Ascending aorta (tissue), 2 donors: ENCODE measurements around the gene DNAJC17. TPM values are rescaled to one million over a fixed set of nuclear protein-coding genes. Genes with fewer than 3 reads are reported as not detected.

Experiments
- DNase-seq, 2 donors: peaks; one replicate each; pipeline ENCODE4 v3.0.0-alpha.2; 2019; ENCODE audit warnings: low spot score in 2 of 2
- H3K27ac ChIP-seq, 2 donors: fragments of 200-600 bp; sonication (generic); one replicate each; pipeline ENCODE4 v1.5.1; 2016 to 2017; ENCODE audit warnings: mild to moderate bottlenecking in 1 of 2
- H3K27me3 ChIP-seq: fragments of 200-600 bp; sonication (generic); one replicate; pipeline ENCODE4 v1.5.1; 2017
- H3K36me3 ChIP-seq, 2 donors: fragments of 200-600 bp; sonication (generic); one replicate each; pipeline ENCODE4 v1.5.1; 2016
- H3K4me1 ChIP-seq, 2 donors: fragments of 200-600 bp; sonication (generic); one replicate each; pipeline ENCODE4 v1.5.1; 2016 to 2017; ENCODE audit warnings: mild to moderate bottlenecking in 1 of 2
- H3K4me3 ChIP-seq, 2 donors: fragments of 200-600 bp; sonication (generic); one replicate each; pipeline ENCODE4 v1.5.1; 2016 to 2017; ENCODE audit warnings: mild to moderate bottlenecking in 1 of 2
- H3K9me3 ChIP-seq, 2 donors: fragments of 200-600 bp; sonication (generic); one replicate each; pipeline ENCODE4 v1.5.1; 2016
- CTCF ChIP-seq, 3 experiments: fragments of 200-600 bp in 2 of 3; fragments of 450-650 bp in 1 of 3; sonication (generic) in 2 of 3; IDR thresholded peaks; one replicate each; pipeline ENCODE4 v1.5.1; 2016 to 2019; ENCODE audit warnings: antibody characterized with exemption in 3 of 3, mild to moderate bottlenecking in 1 of 3, moderate library complexity in 1 of 3
- intact Hi-C: fragments of 100-400 bp; cut with DNase I; formaldehyde crosslinking; loops from one replicate; pipeline ENCODE4 v1.15.1; 2023
- total RNA-seq: library from RNA; depleted of rRNA; stranded (reverse); fragments of >200 nt; gene quantifications from one replicate; pipeline ENCODE4 v1.1.0, GENCODE V29; 2016

DNAJC17 gene
- total RNA-seq, 1 donor from 2014 or later = 26.2 TPM

- intact Hi-C loops = no loop called here
- no peaks in the 10 kb centered on the region for H3K4me1 ChIP-seq
- no peaks in the 10 kb centered on the region for H3K9me3 ChIP-seq
- no peak for TF ChIP-seq CTCF (IDR thresholded peaks at IDR 0.05)
- no peak overlapping the region for H3K27ac ChIP-seq
- no peaks in the 10 kb centered on the region for H3K27me3 ChIP-seq
- peaks cover 68 to 73% of the 10 kb centered on the region in 2 donors for H3K36me3 ChIP-seq
- DNase-seq = no peak
- H3K4me3 ChIP-seq = no peak overlapping the region
Observed at GRCh38 chr15:40776537-40777141, 30.6 kb downstream of the DNAJC17 start.

GRCh38 chr15:40775740-40776536, 31.3 kb downstream of the DNAJC17 start:
- no peak for TF ChIP-seq CTCF (IDR thresholded peaks at IDR 0.05)
- H3K27me3 ChIP-seq = no peaks in the 10 kb centered on the region
- no peak overlapping the region for H3K4me3 ChIP-seq
- intact Hi-C loops = no loop called here
- peaks cover 68 to 76% of the 10 kb centered on the region in 2 donors for H3K36me3 ChIP-seq
- no peaks in the 10 kb centered on the region for H3K4me1 ChIP-seq
- no peaks in the 10 kb centered on the region for H3K9me3 ChIP-seq
- no peak for DNase-seq
- H3K27ac ChIP-seq = no peak overlapping the region

- peaks cover 68 to 76% of the 10 kb centered on the region in 2 donors for H3K36me3 ChIP-seq
- intact Hi-C loops = no loop called here
- no peak for DNase-seq
- no peaks in the 10 kb centered on the region for H3K27me3 ChIP-seq
- H3K27ac ChIP-seq = no peak overlapping the region
- H3K4me3 ChIP-seq = no peak overlapping the region
- H3K4me1 ChIP-seq = no peaks in the 10 kb centered on the region
- no peak for TF ChIP-seq CTCF (IDR thresholded peaks at IDR 0.05)
- no peaks in the 10 kb centered on the region for H3K9me3 ChIP-seq
Observed at GRCh38 chr15:40775007-40775406, 32.3 kb downstream of the DNAJC17 start.

- Histone ChIP-seq H3K36me3 (peaks cover 60 to 69% of the 10 kb centered on the region in 2 donors), H3K27me3 (no peaks in the 10 kb centered on the region), H3K4me3 (no peak overlapping the region), H3K9me3 (no peaks in the 10 kb centered on the region), H3K4me1 (no peaks in the 10 kb centered on the region), H3K27ac (no peak overlapping the region)
- intact Hi-C loops = no loop called here
- no peak for DNase-seq
- TF ChIP-seq CTCF (IDR thresholded peaks at IDR 0.05) = no peak
Observed at GRCh38 chr15:40773902-40774301, 33.4 kb downstream of the DNAJC17 start.

GRCh38 chr15:40773496-40773895, 33.8 kb downstream of the DNAJC17 start:
- Histone ChIP-seq H3K4me1 (no peaks in the 10 kb centered on the region), H3K36me3 (peaks cover 56 to 68% of the 10 kb centered on the region in 2 donors), H3K27me3 (no peaks in the 10 kb centered on the region), H3K9me3 (no peaks in the 10 kb centered on the region), H3K27ac (no peak overlapping the region), H3K4me3 (no peak overlapping the region)
- intact Hi-C loops = no loop called here
- DNase-seq = no peak
- TF ChIP-seq CTCF (IDR thresholded peaks at IDR 0.05) = no peak
